AG04449 (cell line): ENCODE results near the gene BAZ1B.

Experiments
- CTCF ChIA-PET: fragments of 350-600 bp; formaldehyde crosslinking; extraction: SDS; loops from one replicate; lab custom pipeline; 2021; ENCODE audit warnings: antibody characterized with exemption; lab: Yijun Ruan, JAX
- POLR2A ChIA-PET: fragments of 400-600, 350-600 bp; formaldehyde crosslinking; extraction: SDS; loops from one replicate; lab custom pipeline; 2020; ENCODE audit warnings: antibody characterized with exemption, inconsistent platforms; lab: Yijun Ruan, JAX
- DNase-seq: peaks from one replicate; pipeline ENCODE4 v3.0.0-alpha.2; 2010; ENCODE audit warnings: low read depth, low spot score
- H3K4me3 ChIP-seq: 2 replicates; pipeline ENCODE4 v1.5.1; 2011; ENCODE audit warnings: low read depth, mild to moderate bottlenecking, control low read depth, low read length
- TF ChIP-seq, protein P1 (sequence below): IDR thresholded peaks from one replicate; pipeline ENCODE4 v1.5.1; 2011; ENCODE audit warnings: mild to moderate bottlenecking, moderate library complexity, low read length, control low read depth, inconsistent platforms; ENCODE audit not compliant: insufficient read depth; ENCODE audit errors: missing control alignments

Gene BAZ1B

GRCh38 chr7:73512018-73512780, 9.9 kb downstream of the BAZ1B start:
- TF ChIP-seq, protein P1, sequence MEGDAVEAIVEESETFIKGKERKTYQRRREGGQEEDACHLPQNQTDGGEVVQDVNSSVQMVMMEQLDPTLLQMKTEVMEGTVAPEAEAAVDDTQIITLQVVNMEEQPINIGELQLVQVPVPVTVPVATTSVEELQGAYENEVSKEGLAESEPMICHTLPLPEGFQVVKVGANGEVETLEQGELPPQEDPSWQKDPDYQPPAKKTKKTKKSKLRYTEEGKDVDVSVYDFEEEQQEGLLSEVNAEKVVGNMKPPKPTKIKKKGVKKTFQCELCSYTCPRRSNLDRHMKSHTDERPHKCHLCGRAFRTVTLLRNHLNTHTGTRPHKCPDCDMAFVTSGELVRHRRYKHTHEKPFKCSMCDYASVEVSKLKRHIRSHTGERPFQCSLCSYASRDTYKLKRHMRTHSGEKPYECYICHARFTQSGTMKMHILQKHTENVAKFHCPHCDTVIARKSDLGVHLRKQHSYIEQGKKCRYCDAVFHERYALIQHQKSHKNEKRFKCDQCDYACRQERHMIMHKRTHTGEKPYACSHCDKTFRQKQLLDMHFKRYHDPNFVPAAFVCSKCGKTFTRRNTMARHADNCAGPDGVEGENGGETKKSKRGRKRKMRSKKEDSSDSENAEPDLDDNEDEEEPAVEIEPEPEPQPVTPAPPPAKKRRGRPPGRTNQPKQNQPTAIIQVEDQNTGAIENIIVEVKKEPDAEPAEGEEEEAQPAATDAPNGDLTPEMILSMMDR: no peak
- H3K4me3 ChIP-seq: no peak overlapping the region
- CTCF ChIA-PET: interaction anchor here (1.0 kb wide), 1 partner anchor 8 kb away, joined by 3 read pairs; no protein-coding TSS in a partner anchor
- peak; percentile 28 for DNase-seq
- POLR2A ChIA-PET: no interaction called here

DNA sequence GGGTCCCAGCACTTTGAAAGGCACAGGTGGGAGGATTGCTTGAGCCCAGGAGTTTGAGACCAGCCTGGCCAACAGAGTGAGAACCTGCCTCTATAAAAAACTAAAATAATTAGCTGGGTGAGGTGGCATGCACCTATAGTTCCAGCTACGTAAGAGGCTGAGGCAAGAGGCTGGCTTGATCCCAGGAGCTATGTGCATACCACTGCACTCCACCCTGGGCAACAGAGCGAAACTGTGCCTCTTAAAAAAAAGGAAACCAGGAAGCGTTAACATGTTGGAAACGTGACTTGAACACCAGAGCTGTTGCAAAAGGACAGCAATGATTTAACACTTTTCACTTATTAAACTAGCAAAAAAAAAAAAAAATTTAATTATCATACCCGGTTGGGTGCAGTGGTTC, 12.6 kb downstream of the BAZ1B start:
- no peak for DNase-seq
- ChIA-PET POLR2A (no interaction called here), CTCF (no interaction called here)
- TF ChIP-seq, protein P1: no peak
- H3K4me3 ChIP-seq: no peak overlapping the region

DNA sequence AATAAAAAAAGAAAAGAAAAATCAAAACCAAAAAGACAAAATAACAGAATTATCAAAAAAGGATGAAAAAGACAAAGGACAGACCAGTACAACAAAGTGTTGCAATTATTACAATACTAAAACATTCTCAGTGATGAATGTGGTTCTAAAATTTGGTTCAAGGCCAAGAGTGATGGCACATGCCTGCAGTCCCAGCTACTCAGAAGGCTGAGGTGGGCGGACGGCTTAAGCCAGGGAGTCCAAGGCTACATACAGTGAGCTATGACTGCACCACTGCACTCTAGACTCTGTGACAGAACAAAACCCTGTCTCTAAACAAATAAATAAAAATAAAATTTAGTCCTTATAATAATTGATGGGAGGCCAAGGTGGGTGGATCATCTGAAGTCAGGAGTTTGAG, 14.5 kb downstream of the BAZ1B start:
- TF ChIP-seq, protein P1: no peak
- ChIA-PET CTCF (no interaction called here), POLR2A (no interaction called here)
- no peak overlapping the region for H3K4me3 ChIP-seq
- DNase-seq: no peak

DNA sequence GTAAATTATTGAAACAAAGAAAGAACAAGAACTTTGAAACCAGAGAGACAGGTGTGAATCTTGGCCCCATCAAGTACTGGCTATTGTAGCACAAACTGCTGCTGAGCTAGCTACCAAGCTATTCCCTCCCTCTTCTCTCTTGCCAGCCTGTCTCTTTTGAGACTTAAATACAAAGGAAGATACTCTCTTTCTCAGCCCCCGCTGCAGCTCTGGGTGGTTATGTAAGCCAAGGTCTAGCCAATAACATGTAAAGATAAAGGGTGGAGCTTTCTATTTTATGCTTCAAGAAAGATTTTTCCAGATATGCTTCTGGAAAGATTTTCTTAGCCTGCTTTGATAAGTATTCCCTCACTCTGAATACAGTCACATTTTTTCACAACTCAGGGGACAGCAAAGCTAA, 17.2 kb downstream of the BAZ1B start:
- TF ChIP-seq, protein P1: no peak
- CTCF ChIA-PET: interaction anchor here (1.2 to 1.5 kb wide), 2 partner anchors 163 to 221 kb away, joined by 3 read pairs; no protein-coding TSS in a partner anchor
- H3K4me3 ChIP-seq: no peak overlapping the region
- DNase-seq: no peak
- POLR2A ChIA-PET: no interaction called here

DNA sequence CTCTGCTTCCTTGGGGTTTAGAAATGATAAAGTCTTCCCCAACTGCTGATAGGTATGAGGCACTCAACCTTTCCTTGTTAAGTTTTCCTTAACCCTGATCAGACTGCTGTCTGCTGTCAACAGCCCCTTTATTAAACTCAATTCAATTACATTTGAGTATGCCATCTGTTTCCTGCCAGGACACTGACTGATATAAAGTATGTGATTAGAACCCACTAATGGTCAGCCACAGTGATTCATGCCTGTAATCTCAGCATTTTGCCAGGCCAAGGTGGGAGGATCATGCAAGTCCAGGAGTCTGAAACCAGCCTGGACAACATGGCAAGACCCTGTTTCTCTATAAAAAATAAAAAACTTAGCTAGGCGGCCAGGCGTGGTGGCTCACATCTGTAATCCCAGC, 18.1 kb downstream of the BAZ1B start:
- TF ChIP-seq, protein P1: no peak
- H3K4me3 ChIP-seq: no peak overlapping the region
- CTCF ChIA-PET: interaction anchor here (1.5 kb wide), 1 partner anchor 162 kb away, joined by 3 read pairs; no protein-coding TSS in a partner anchor
- no peak for DNase-seq
- POLR2A ChIA-PET: no interaction called here

DNA sequence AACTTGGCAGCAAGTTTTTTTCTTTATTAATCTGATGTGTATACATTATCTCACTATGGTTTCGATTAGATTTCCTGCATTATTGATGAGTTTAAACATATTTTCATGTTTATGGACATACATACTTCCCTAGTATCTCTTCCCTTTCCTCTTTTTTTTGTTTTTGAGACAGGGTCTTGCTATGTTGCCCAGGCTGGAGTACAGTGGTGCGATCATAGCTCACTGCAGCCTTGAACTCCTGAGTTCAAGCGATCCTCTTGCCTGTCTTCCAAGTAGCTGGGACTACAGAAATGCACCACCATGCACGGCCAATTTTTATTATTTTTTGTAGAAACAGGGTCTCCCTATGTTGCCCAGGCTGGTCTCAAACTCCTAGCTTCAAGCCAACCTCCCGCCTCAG, 18.9 kb downstream of the BAZ1B start:
- no peak for DNase-seq
- CTCF ChIA-PET: no interaction called here
- TF ChIP-seq, protein P1: no peak
- no peak overlapping the region for H3K4me3 ChIP-seq
- POLR2A ChIA-PET: no interaction called here
